HUDEP-2 (cell line): Measurements from ENCODE around the gene ZNF286A.
"Not testable (repeated sequence)": the region's sequence is repeated elsewhere in the genome, so short reads cannot be mapped to it uniquely, and the experiment has no call there.

Experiments used
- DNase-seq, 76 experiments: peaks; one replicate each; lab custom pipeline; 2025; ENCODE audit not compliant: unreplicated experiment in 76 of 76; lab: John Stamatoyannopoulos, UW

The ZNF286A gene

DNA sequence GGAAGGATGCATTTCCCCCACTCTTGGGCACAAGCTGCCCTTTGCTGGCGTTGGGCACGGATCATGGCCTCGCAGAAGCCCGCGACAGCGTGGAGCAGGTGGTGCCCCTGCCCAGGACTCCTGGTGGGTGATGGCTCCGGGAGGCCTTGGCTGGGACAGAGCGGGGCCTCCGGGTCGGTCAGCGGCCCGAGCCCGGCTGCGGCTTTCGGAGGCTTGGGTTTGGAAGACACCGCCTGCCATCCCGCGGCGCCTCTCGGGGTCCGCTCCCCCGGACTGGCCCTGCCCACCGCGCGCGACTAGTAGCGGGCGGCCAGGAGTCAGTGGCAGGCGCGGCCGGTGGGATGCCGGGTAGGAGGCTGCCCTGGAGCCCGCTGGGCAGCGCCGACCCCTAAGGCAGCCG is 49.9 kb downstream of the ZNF286A start:
- DNase-seq, result not testable (repeated sequence)

DNA sequence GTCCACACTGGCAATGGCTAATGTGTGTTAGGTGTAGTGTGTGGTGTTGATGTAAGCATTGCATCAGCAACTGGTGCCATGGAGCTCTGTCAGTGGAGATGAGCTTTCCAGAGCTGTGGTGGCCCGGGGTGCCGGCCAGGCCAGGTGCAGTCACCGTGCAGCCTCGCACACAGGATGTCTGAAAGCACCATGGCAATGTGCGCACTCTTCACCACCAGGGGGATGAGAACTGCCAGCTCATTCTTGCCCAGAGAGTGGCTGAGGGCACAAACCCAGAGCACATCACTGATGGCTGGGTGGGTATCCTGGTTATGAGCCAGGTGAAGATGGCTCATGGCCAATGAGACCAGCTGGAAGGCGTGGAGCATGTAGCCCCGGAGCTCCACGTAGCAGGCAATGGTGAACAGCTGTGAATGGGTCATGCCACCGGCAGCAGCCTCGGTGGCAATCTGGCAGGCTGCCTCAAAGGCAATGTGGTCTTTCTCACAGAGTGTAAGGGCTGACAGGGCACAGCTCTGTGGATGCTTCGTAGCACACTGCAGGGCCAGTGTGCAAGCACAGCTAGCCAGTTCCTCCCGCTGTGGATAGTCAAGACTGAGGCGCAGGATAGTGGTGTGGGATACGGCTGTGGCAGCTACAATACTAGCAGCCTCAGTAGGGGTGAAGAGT is 69.4 kb downstream of the ZNF286A start:
- not testable (repeated sequence) for DNase-seq
